ENCODE measurements around the gene SMARCA1. TPM values are rescaled to one million over a fixed set of nuclear protein-coding genes. Genes with fewer than 3 reads are reported as not detected.
A peak's percentile ranks its signal among the peaks of the same experiment; 100 is the strongest.

SMARCA1 gene
- total RNA-seq, 2 donors from 2014 or later, result 0.07 TPM; not detected in 1

GRCh38 chrX:129545408-129545807 lies 22.1 kb upstream of the SMARCA1 start:
- Mint-ChIP-seq H3K4me1 (peaks cover 3% of the 10 kb centered on the region), H3K27ac (no peak overlapping the region), H3K4me3 (no peak overlapping the region), H3K36me3 (ENCODE audit: low read depth) (no peaks in the 10 kb centered on the region), H3K27me3 (no peaks in the 10 kb centered on the region)
- no peak for ATAC-seq
- no peaks in the 10 kb centered on the region for H3K9me3 ChIP-seq (ENCODE audit: control insufficient read depth, low read length, poor library complexity, severe bottlenecking)
- DNase-seq, result no peak

- Mint-ChIP-seq H3K36me3 (ENCODE audit: low read depth) (no peaks in the 10 kb centered on the region), H3K4me1 (peaks cover 4% of the 10 kb centered on the region), H3K4me3 (no peak overlapping the region), H3K27me3 (no peaks in the 10 kb centered on the region), H3K27ac (no peak overlapping the region)
- no peaks in the 10 kb centered on the region for H3K9me3 ChIP-seq (ENCODE audit: control insufficient read depth, low read length, poor library complexity, severe bottlenecking)
- no peak for DNase-seq
- no peak for ATAC-seq
These were observed 21.5 kb upstream of the SMARCA1 start for GRCh38 chrX:129544780-129545179.

- H3K27ac Mint-ChIP-seq, result no peak overlapping the region
- ATAC-seq, result no peak
These were observed 17.5 kb upstream of the SMARCA1 start for GRCh38 chrX:129540722-129541184.

GRCh38 chrX:129540068-129540653 lies 16.9 kb upstream of the SMARCA1 start, which contains the start of gene OCRL:
TSS of gene OCRL (plus strand) at chrX:129540259. CDS start at chrX:129540440, 181 bp downstream.
- H3K9me3 ChIP-seq (ENCODE audit: control insufficient read depth, low read length, poor library complexity, severe bottlenecking), result no peaks in the 10 kb centered on the region
- ATAC-seq (peak; percentile 76), DNase-seq (peak in 2 of 3 donors; percentile 14)
- Mint-ChIP-seq H3K4me3 (peak within 1 kb of the TSS; percentile 87), H3K36me3 (ENCODE audit: low read depth) (no peaks in the 10 kb centered on the region), H3K4me1 (peaks cover 9% of the 10 kb centered on the region), H3K27ac (peak within 1 kb of the TSS; percentile 24), H3K27me3 (peaks cover 5% of the 10 kb centered on the region)

More at GRCh38 chrX:129540722-129541184, 17.5 kb upstream of the SMARCA1 start:
- H3K36me3 Mint-ChIP-seq (ENCODE audit: low read depth), result no peaks in the 10 kb centered on the region
- DNase-seq, result no peak
- H3K27me3 Mint-ChIP-seq, result peaks cover 5% of the 10 kb centered on the region
- H3K9me3 ChIP-seq (ENCODE audit: control insufficient read depth, low read length, poor library complexity, severe bottlenecking), result no peaks in the 10 kb centered on the region
- H3K4me3 Mint-ChIP-seq, result peak overlapping the region; percentile 87
- H3K4me1 Mint-ChIP-seq, result peaks cover 9% of the 10 kb centered on the region

- H3K36me3 Mint-ChIP-seq (ENCODE audit: low read depth), result no peaks in the 10 kb centered on the region
- H3K4me1 Mint-ChIP-seq, result peaks cover 6% of the 10 kb centered on the region
- no peak overlapping the region for H3K27ac Mint-ChIP-seq
- no peak overlapping the region for H3K4me3 Mint-ChIP-seq
- ATAC-seq (no peak), DNase-seq (no peak)
- peaks cover 5% of the 10 kb centered on the region for H3K27me3 Mint-ChIP-seq
- H3K9me3 ChIP-seq (ENCODE audit: control insufficient read depth, low read length, poor library complexity, severe bottlenecking), result no peaks in the 10 kb centered on the region
These were observed 11.7 kb upstream of the SMARCA1 start for GRCh38 chrX:129534816-129535578.

GRCh38 chrX:129531132-129531531 lies 7.8 kb upstream of the SMARCA1 start:
- no peaks in the 10 kb centered on the region for H3K36me3 Mint-ChIP-seq (ENCODE audit: low read depth)
- H3K4me1 Mint-ChIP-seq, result peaks cover 2% of the 10 kb centered on the region
- H3K4me3 Mint-ChIP-seq, result no peak overlapping the region
- no peaks in the 10 kb centered on the region for H3K9me3 ChIP-seq (ENCODE audit: control insufficient read depth, low read length, poor library complexity, severe bottlenecking)
- DNase-seq (no peak), ATAC-seq (no peak)
- no peak overlapping the region for H3K27ac Mint-ChIP-seq
- no peaks in the 10 kb centered on the region for H3K27me3 Mint-ChIP-seq

- no peaks in the 10 kb centered on the region for H3K9me3 ChIP-seq (ENCODE audit: control insufficient read depth, low read length, poor library complexity, severe bottlenecking)
- Mint-ChIP-seq H3K36me3 (ENCODE audit: low read depth) (no peaks in the 10 kb centered on the region), H3K4me1 (peaks cover 2% of the 10 kb centered on the region), H3K27ac (no peak overlapping the region), H3K27me3 (no peaks in the 10 kb centered on the region), H3K4me3 (no peak overlapping the region)
- DNase-seq (no peak), ATAC-seq (no peak)
These were observed 7.1 kb upstream of the SMARCA1 start for GRCh38 chrX:129530410-129530809.

- DNase-seq (no peak), ATAC-seq (no peak)
- Mint-ChIP-seq H3K27me3 (no peaks in the 10 kb centered on the region), H3K4me3 (no peak overlapping the region), H3K36me3 (ENCODE audit: low read depth) (no peaks in the 10 kb centered on the region), H3K4me1 (peaks cover 2% of the 10 kb centered on the region), H3K27ac (no peak overlapping the region)
- no peaks in the 10 kb centered on the region for H3K9me3 ChIP-seq (ENCODE audit: control insufficient read depth, low read length, poor library complexity, severe bottlenecking)
These were observed 6.5 kb upstream of the SMARCA1 start for GRCh38 chrX:129529685-129530281.

GRCh38 chrX:129525896-129526295 lies 2.6 kb upstream of the SMARCA1 start:
- Mint-ChIP-seq H3K4me3 (no peak overlapping the region), H3K27ac (no peak overlapping the region), H3K4me1 (peaks cover 7% of the 10 kb centered on the region), H3K27me3 (no peaks in the 10 kb centered on the region), H3K36me3 (ENCODE audit: low read depth) (no peaks in the 10 kb centered on the region)
- no peaks in the 10 kb centered on the region for H3K9me3 ChIP-seq (ENCODE audit: control insufficient read depth, low read length, poor library complexity, severe bottlenecking)
- no peak for DNase-seq
- ATAC-seq, result no peak

- Mint-ChIP-seq H3K27me3 (no peaks in the 10 kb centered on the region), H3K4me3 (no peak overlapping the region), H3K27ac (no peak overlapping the region), H3K36me3 (ENCODE audit: low read depth) (no peaks in the 10 kb centered on the region), H3K4me1 (peaks cover 7% of the 10 kb centered on the region)
- DNase-seq (no peak), ATAC-seq (no peak)
- H3K9me3 ChIP-seq (ENCODE audit: control insufficient read depth, low read length, poor library complexity, severe bottlenecking), result no peaks in the 10 kb centered on the region
These were observed 1.9 kb upstream of the SMARCA1 start for GRCh38 chrX:129525162-129525561.

- peaks cover 7% of the 10 kb centered on the region for H3K4me1 Mint-ChIP-seq
- H3K27me3 Mint-ChIP-seq, result no peaks in the 10 kb centered on the region
- H3K27ac Mint-ChIP-seq, result no peak overlapping the region
- H3K36me3 Mint-ChIP-seq (ENCODE audit: low read depth), result no peaks in the 10 kb centered on the region
- no peaks in the 10 kb centered on the region for H3K9me3 ChIP-seq (ENCODE audit: control insufficient read depth, low read length, poor library complexity, severe bottlenecking)
- ATAC-seq (no peak), DNase-seq (no peak)
- H3K4me3 Mint-ChIP-seq, result peak overlapping the region; percentile 82
These were observed 1.1 kb upstream of the SMARCA1 start for GRCh38 chrX:129524250-129524850.

GRCh38 chrX:129522184-129523078 lies 859 bp downstream of the SMARCA1 start:
- no peaks in the 10 kb centered on the region for H3K27me3 Mint-ChIP-seq
- H3K9me3 ChIP-seq (ENCODE audit: control insufficient read depth, low read length, poor library complexity, severe bottlenecking), result no peaks in the 10 kb centered on the region
- H3K4me1 Mint-ChIP-seq, result peaks cover 7% of the 10 kb centered on the region
- no peaks in the 10 kb centered on the region for H3K36me3 Mint-ChIP-seq (ENCODE audit: low read depth)
- H3K27ac Mint-ChIP-seq, result no peak overlapping the region
- DNase-seq (no peak), ATAC-seq (no peak)
- H3K4me3 Mint-ChIP-seq, result peak overlapping the region; percentile 85

Measured in T-helper 17 cell (primary cell).